Occipital lobe (tissue), 2 donors: ENCODE results near the gene TTC39A. TPM values are rescaled to one million over a fixed set of nuclear protein-coding genes. Genes with fewer than 3 reads are reported as not detected.

Experiments used
- DNase-seq: peaks from one replicate; lab custom pipeline; 2025; lab: John Stamatoyannopoulos, UW
- total RNA-seq: library from RNA; depleted of rRNA; stranded (reverse); fragments of >200 nt; gene quantifications from one replicate; pipeline ENCODE4 v1.2.3, GENCODE V29; 2014

The TTC39A gene
- total RNA-seq, 1 donor from 2014 or later: 0.78 TPM

DNA sequence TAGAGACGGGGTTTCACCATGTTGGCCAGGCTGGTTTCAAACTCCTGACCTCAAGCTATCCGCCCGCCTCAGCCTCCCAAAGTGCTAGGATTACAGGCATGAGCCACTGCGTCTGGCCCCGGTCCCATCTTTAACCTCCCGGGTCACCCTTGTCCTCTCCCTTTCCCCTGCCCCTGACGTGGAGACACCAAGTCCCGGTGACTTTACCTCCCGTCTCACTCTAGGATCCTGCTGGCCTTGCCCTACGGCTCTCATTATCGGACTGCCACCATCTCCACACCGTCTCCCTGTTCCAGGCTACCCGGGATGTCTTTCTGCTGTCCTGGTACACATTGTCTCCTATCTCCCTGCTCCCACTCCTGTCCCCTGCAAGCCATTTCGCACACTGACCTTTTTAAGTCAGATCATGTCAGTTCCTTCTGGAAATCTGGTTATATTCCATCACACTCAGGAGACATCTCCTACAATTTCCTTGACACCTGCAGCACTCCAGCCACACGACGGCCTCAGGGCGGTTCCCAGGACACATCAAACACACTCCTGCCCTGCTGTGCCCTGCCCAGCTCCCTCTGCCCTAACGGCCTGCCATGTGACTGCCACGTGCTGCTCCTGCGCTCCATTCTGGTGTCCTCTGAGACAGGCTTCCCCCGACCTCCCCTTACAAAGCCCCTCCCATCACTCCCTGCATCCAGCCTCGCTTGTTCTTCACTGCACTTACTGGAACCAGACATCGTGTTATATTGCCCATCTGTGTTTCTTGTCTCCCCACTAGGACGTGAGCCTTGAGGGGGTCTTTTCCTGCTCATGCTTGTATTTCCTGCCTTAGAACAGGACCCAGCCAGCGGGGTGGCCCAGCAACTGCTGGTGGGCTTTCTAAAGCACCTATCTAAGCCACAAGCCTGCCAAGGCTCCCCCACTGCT, 32.7 kb downstream of the TTC39A start:
- DNase-seq: no peak

DNA sequence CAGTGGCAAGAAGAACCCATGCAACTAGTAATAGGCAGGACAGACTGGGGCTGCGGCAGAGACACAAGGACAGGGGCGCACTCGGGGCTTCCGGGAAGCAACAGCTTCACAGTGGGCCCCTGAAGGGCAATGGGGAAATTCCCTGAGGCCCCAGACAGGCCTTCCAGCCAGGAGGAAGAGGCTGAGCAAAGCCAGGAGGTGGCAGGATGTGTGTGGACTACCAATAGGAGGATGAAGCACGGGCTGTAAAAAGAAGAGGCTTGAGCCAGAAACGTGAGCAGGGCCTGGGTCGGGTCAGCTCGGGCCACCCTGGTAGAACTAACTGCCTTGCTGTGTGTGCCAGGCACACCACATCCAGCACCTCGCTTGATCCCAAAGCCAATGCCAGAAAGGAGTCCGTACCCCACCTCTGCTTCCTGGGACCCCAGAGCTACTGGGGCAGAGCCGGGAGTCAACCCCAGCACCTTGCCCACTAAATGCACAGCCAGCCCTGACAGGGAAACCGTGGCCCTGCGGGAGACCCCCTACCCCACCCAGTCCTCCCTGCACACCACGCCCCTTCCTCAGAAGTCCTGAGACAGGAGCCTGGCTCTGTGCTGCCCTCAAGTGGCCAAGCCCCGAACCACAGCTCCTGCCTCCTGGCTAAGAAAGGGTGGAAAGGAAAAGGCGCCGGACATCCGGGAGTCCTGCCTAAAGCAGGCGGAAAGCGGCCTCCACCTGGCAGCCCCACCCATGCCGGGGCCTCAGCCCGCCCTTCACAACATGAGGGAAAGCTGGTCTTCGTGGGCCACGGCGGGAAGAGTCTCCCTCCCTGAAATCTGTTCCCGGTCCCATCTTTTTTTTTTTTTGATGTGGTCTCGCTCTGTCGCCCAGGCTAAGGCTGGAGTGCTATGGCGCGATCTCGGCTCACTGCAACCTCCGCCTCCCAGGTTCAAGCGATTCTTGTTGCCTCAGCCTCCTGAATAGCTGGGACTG, 33.7 kb downstream of the TTC39A start:
- DNase-seq: peak; percentile 72

DNA sequence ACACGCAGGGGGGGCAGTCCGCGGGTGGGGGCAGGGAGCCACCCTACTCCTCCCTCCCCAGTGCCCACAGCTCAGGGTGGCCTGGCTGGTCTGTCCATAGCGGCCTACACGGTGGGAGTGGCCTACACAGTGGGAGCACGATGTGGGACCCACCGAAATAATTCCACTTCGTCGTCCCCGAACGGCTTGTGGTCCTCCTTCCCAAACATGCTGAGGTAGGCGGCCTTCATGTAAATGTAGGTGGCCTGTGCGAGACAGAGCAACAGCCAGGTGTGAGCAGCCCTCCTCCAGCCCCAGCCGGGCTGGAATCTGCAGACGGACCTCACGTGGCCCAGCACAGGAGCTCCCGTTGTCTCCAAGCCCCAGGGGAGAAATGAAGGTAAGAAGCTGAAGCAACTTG, 34.4 kb downstream of the TTC39A start:
- no peak for DNase-seq

DNA sequence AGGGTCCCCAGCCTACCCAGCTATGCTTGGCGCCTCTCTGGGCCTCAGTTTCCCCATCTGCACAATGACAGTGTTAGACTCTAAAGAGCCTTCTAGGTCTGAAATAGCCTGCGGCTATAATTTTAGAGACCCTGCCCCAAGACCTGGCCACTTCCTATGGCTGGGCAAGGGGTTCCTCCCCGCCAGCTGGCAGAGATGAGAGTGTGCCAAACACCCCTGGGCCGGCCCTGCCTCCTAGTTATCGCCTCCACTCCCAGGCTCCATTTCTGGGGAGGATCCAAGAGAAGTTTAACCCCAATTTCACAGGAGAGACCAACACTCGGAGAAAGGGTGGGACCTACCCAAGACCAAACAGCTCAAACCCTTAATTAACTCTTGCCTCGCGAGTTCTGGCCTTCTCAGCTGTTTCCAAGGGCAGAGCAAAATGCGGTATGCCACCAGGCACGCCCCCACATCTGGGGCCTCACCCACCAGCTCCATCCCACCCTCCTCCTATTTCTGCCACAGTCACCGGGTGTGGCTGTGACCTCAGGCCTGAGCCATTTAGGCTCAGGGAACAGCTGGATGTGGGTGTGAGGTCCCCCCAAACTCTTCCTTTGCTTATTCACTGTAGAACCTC, 35.7 kb downstream of the TTC39A start:
- DNase-seq: no peak

DNA sequence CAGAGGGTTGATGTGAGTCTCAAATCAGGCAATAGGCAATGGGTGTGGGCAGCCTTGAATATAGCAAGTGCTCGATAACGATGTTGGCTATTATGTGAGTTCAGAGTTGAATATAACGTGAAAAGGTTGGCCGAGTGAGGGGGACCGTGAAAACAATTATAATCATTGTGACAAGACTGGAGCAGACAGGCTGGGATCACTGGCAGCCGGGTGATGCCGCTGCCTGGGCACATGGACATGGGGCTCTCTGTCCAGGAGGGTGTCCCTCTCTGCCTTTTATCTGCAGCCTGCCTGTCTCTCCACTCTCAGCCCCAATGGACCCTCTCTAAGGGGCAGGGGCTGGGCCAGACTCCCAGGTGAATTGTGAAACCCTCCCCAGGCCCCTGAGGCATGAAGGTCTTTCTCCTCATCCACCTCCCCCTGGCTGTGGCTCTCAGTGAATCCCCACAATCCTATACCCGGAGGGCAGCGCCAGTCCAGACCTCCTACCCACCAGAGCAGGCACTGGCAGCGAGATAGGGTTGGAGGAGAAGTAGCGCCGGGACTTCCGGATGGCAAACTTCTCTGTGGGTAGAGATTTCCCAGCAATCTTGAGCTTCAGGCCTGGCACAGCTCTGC, 36.4 kb downstream of the TTC39A start:
- DNase-seq: no peak

DNA sequence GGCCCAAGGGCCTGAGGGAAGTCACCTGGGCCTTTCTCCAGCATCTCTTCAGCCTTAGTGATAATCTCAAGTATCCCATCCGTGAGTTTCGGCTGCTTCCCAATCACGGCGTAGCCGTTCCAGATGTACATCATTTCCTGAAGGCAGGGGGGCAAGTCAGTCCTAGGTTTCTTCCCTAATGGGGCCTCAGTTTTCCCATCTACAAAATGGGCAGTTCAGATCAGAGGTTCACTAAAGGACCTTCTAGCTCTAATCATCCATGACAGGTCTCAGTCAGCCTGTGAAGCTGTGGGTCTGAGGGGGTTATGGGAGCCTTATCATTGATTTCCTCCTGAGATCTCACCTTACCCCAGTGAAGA, 39.9 kb downstream of the TTC39A start:
- no peak for DNase-seq

DNA sequence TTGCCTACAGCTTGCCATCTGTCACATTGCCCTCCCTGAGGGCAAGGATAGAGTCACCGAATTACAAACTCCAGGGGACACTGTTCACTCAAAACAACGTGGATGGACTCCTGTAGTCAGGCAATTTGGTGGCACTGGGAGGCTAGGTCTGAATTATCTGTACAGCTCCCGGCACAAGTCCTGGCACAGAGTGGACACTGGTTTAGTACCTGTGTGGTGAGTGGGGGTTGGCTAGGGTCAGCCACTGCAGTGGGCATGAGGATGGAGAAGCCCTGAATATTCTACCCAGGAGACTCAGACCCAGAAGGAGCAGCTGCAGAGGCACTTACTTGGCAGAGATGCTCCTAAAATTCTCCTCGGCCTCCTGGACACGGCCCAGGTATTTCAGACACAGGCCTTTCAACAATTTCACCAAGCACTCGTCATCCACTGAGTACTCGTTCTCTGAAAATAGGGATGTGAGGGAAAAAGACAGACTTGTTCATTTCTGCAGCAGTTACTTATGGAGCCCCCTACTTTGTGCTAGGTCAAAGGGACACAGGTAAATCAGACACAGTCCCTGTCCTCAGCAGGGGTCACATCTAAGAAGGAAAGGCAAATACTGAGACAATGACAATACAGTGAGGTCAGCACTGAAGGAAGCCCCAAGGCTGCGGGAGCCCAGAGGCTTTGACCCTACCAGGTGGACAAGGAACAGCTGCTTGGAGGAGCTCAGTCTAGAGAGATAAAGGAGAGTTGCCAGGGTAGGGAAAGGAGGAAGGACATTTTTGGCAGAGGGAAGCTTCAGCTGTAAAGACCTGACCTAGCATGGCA, 40.5 kb downstream of the TTC39A start:
- DNase-seq: no peak

DNA sequence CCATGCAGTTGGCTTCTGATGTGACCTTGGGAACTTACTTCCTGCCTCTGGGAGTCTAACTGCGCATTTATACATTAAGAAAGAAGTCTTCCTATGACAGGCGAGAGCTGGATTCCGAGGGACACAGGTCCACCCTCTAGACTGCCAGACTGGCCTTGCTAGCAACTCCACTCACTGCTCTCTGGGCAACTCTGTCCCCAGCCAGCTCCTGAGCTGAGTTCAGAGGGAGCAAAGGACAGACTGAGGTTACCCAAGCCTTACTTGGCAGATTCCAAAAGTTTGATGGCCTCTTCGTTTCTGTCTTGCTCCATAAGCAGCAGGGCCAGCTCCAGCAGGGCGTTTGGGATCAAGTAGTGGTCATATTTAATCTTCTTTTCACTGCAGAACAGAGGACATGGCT, 41.8 kb downstream of the TTC39A start:
- no peak for DNase-seq

DNA sequence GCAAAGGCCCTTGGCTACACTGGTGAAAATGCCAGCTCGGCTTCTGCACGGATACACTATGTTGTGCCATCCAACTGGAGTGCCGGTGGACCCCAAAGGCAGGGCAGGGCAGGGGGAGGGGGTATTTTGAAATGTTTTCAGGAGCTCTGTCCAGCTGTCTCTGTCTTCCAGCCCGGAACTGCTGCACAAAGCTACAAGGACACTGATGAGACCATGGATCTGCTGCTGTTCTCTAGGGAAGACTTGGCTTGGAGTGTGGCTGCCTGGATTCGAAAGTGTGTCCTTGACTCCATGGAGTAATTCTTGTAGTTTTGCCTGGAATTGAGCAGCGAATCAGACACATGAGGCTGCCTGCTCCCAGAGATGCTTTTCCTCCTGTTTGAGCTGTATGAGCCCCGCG, 42.4 kb downstream of the TTC39A start:
- DNase-seq: no peak

DNA sequence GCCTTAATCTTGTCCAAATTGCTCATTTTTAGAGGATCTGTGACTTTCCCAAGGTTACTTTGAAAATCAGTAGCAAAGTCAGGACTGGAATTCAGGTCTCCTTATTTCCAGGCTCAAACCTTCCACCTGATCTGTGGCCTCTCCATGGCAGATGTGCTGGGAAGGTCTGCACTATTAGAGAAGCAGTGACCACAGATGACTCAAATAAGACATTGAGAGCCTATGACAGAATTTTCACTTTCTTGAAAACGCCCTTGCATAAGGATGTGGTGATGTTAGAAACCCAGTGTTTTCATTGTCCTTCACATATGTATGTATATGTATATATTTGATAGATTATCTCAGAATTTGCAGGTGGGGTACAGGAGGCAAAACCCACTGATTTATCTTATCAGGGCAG, 45.3 kb downstream of the TTC39A start:
- DNase-seq: no peak

DNA sequence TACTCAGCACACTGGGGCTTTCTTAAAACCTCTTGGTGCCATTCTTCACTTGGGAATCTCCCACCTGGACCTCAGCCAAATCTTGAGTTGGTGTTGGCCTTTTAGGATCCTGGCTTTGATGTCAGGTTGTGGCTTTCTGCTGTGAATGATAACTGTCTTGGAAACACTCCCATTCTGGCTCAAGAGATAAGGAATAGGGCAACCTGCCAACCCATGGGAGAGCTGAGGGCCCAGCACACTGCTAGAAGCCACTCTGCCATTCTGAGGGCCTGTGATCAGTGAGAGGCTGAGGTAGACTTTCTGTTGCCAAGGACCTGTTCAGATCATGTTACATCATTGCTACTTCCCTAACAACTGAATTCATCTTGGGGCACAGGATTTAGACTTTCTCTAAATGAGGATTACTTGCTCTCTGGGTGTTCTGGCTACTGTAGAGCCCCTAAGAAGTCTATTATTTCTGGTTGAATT, 45.8 kb downstream of the TTC39A start:
- no peak for DNase-seq

DNA sequence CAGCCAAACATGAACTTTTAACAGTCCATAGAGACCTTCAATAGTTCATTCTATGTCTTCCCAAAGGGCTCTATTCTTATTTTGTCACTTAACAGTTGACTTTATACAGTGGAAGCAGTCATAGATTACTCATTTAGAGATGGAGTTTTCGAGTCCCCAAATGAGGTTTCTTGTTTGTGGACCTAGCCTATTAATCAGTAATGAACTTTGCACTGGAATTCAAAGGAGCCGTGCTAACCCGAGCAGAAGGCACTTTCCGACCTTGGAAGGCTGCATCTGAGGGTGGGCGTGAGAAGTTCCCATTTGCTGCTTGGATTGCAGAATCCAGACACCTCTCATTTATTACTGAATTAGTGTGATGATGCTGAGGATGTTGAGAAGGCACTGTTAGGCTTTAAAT, 46.4 kb downstream of the TTC39A start:
- no peak for DNase-seq

DNA sequence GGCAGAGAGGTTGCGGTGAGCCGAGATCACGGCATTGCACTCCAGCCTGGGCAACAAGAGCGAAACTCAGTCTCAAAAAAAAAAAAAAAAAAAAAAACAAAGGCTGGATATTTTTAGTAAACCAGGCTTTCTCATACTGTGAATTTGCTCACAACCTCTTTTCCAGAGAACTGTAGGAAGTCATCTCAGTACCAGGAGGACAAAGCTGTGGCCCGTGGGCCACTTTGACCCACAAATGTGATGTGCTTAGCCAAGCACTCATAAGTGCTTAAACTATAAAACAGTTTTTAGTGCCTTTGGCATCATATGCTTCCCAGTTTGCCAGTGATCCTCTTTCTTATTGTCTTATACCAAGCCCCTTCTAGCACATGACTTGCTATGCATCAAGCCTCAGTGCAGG, 47.8 kb downstream of the TTC39A start:
- no peak for DNase-seq

DNA sequence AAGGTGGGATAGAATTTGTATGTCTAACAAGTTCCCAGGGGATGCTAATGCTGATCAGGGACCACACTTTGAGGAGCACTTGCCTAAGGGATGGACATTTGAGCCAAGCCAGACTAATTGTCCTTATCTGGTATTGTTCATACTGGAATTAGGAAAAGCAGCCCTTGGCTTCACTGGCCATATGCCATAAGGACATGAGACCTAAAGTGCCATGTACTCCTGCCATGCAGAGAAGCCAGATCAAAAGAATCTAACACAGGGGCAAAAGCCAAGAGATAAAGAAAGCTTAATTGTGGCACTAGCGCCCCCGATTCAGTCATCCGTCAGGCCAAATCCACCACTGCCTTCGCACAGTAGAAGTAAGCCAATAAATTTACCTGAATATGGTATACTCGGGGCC, 48.6 kb downstream of the TTC39A start:
- DNase-seq: no peak

DNA sequence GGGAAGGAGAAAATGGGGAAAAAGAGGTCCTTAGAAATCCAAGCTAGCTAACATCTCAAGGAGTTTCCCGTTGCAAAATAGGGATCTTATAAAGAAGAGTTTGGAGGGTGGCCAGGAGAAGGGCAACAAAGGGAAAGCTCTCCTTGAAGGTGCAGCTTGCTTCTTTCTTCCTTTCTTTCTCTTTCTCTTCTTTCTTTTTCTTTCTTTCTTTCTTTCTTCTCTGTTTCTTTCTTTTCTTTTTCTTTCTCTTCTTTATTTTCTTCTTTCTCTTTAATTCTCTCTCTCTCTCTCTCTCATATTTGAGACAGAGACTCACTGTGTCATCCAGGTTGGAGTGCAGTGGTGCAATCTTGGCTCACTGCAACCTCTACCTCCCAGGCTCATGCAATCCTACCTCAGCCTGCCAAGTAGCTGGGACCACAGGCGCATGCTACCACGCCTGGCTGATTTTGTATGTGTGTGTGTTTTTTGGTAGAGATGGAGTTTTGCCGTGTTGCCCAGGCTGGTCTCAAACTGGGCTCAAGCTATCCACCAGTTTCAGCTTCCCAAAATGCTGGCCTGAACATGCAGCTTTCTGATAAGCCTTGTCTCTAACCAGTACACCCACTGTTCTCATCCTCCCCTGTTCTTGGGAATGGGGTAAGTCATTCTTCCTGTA, 49.9 kb downstream of the TTC39A start:
- no peak for DNase-seq

DNA sequence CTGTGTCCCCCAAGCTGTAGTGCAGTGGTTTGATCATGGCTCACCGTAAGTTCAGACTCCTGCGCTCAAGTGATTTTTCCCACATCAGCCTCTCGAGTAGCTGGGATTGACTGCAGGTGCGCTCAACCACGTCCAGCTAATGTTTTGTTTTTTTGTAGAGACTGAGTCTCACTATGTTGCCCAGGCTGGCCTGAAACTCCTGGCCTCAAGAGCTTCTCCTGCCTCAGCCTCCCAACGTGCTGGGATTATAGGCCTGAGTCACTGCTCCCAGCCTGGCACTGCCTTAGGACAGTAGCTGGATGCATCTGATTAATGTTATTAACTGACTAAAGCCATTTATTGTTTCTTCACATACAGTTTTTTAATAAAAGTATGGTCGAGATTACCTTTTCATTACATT, 54.1 kb downstream of the TTC39A start:
- no peak for DNase-seq

DNA sequence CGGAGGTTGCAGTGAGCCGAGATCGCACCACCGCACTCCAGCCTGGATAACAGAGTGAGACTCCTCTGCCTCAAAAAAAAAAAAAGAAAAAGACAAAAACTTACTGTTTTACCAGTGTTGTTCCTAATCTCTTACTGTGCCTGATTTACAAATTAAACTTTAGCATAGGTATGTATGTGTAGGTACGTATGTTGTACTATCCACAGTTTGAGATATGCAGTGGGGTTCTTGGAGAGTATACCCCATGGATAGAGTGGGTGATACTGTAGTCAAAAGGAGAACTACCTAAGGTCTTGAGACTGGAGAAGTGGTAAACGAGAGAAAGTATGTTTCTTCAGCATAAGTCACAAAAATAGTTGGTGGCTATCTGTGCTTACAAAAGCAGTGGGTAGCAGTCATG, 55.7 kb downstream of the TTC39A start:
- no peak for DNase-seq

DNA sequence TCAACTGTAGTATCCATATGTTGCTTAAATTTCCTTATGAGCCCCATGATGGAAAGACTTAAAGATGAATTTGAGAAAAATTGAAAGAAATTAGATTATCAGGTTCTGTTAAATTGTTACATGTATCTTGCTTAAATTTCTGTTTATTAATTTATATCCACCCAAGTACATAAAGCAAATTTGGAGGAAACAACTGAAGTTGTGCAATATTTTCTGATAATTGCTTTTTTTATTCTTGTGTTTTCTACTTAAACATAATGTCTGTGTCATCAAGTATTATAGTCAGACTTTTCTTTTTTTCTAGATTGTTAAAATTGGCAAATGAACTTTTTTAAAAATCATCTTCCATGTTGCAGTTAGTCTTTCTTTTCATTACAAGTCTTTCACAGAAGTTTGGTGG, 57.4 kb downstream of the TTC39A start:
- no peak for DNase-seq

DNA sequence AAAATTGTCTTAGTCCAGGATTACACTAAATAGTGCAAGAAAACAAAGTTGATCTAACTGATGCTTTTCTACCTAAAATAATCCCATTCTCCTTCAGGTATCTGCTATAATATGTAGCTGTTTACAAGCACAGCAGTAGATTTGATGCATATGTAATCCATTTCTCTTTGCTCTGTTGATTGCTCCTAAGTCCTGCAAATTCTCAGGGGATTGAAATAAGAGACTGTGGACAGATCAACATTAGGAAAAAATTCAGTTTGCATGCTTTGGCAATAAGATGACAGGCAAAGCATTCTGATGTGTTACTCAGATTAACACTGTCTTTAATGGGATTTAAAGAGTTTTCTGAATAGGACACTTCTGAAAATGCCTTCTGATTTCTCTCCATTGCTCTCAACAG, 59.6 kb downstream of the TTC39A start:
- no peak for DNase-seq

DNA sequence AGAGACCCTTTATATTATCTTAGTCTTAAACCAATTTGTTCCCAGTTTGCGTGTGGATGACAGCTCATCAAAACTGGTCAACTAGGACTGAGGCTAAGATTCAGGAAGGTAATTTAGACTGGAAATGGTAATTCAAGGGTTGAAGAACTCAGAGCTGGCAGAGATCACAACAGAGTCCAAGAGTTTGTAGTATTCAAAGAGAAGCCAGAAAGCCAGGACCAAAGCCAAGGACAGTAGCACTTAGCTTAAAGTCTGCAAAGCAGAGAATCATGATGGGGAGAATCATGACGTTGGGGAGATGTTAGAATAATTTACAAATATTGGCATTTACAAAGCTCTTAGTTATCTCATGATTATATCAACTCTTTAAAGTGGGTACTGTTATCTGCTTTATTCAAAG, 61.7 kb downstream of the TTC39A start:
- DNase-seq: no peak
